Activated naive CD4-positive, alpha-beta T cell treated with Interleukin-2 at 50 U/mL for 16 hours (primary cell): ENCODE measurements around the gene FAM161A.
A peak's percentile ranks its signal among the peaks of the same experiment; 100 is the strongest.
"Not testable (repeated sequence)": the region's sequence is repeated elsewhere in the genome, so short reads cannot be mapped to it uniquely, and the experiment has no call there.

ENCODE experiments used
- DNase-seq: peaks from one replicate; pipeline ENCODE4 v3.0.0-alpha.2; 2020

Gene FAM161A

GRCh38 chr2:61841286-61841685 is 12.6 kb downstream of the FAM161A start:
- no peak for DNase-seq

GRCh38 chr2:61834893-61835292 is 19.0 kb downstream of the FAM161A start:
- DNase-seq, result no peak

GRCh38 chr2:61833971-61834370 is 19.9 kb downstream of the FAM161A start:
- DNase-seq, result no peak

- no peak for DNase-seq
Measured at GRCh38 chr2:61832183-61832841, 21.5 kb downstream of the FAM161A start.

- no peak for DNase-seq
Measured at GRCh38 chr2:61822255-61822654, 31.6 kb downstream of the FAM161A start.

GRCh38 chr2:61816480-61817355 is 37.1 kb downstream of the FAM161A start:
- no peak for DNase-seq

- DNase-seq, result no peak
Measured at GRCh38 chr2:61814539-61815160, 39.2 kb downstream of the FAM161A start.

- not testable (repeated sequence) for DNase-seq
Measured at GRCh38 chr2:61813314-61813713, 40.5 kb downstream of the FAM161A start.

GRCh38 chr2:61811821-61812220 is 42.0 kb downstream of the FAM161A start:
- DNase-seq, result no peak

GRCh38 chr2:61810203-61810602 is 43.7 kb downstream of the FAM161A start:
- DNase-seq, result not testable (repeated sequence)

GRCh38 chr2:61808693-61809092 is 45.2 kb downstream of the FAM161A start:
- not testable (repeated sequence) for DNase-seq

GRCh38 chr2:61807036-61807757 is 46.7 kb downstream of the FAM161A start:
- no peak for DNase-seq

GRCh38 chr2:61802548-61802947 is 51.3 kb downstream of the FAM161A start:
- no peak for DNase-seq

- no peak for DNase-seq
Measured at GRCh38 chr2:61799099-61799498, 54.8 kb downstream of the FAM161A start.

GRCh38 chr2:61797446-61797845 is 56.4 kb downstream of the FAM161A start:
- DNase-seq, result not testable (repeated sequence)

- DNase-seq, result no peak
Measured at GRCh38 chr2:61795408-61795807, 58.5 kb downstream of the FAM161A start.

- DNase-seq, result peak; percentile 82
Measured at GRCh38 chr2:61793389-61793836, 60.4 kb downstream of the FAM161A start.

GRCh38 chr2:61792355-61792890 is 61.4 kb downstream of the FAM161A start:
- DNase-seq, result no peak

GRCh38 chr2:61789807-61790602 is 63.9 kb downstream of the FAM161A start:
- DNase-seq, result no peak

GRCh38 chr2:61787941-61788563 is 65.8 kb downstream of the FAM161A start:
- no peak for DNase-seq

GRCh38 chr2:61786876-61787275 is 67.0 kb downstream of the FAM161A start:
- no peak for DNase-seq
